Measurements from ENCODE around the gene WFS1. TPM values are rescaled to one million over a fixed set of nuclear protein-coding genes. Genes with fewer than 3 reads are reported as not detected.

Gene WFS1
- total and polyA plus RNA-seq, 8 donors, result 10.2 to 28.7 (median 14.6) TPM

DNA sequence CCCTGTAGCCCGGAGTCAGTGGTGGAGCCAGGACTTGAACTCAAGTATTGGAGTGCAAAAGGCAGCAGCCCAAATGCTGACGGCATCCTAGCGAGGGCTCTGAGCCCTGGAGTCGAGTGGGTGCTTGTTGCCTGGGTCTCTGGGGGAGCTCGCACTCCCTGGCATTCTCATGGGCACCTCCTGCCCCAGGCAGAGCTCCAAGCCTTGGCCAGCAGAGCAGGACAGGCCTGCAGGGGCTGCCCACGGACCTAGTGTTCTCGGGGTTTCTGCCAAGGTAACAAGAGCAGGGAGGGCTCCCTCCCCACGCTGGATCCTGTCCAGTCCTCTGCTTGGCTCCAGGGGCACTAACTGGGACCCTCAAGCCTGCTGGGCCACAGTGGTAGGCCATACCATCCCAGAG lies 17.6 kb upstream of the WFS1 start:
- ATAC-seq, result no peak

DNA sequence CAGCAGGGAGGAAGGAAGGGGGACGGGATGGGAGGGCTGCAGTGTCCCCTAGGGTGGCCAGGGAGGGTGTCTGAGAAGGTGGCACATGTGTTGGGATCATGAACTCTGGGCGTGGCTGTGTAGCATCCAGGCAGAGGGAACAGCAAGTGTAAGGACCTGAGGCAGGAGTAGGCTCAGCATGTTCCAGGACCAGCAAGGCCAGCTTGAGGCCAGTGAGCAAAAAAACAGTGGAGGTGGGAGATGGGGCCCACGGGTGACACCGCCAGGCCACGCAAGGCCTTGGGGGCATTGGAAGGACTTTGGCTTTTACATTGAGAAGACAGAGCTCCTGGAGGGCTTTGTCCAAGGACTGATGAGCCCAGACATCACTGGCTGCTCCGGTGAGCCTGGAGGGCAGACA lies 16.5 kb upstream of the WFS1 start:
- no peak for DNase-seq
- Histone ChIP-seq H3K4me3 (no peak overlapping the region), H3K4me1 (no peaks in the 10 kb centered on the region), H3K27ac (no peak overlapping the region), H3K36me3 (no peaks in the 10 kb centered on the region), H3K27me3 (peaks cover 0 to 13% (median 3%) of the 10 kb centered on the region in 4 donors), H3K9me3 (no peaks in the 10 kb centered on the region)
- WGBS, 2 donors, result 60 to 72% methylated on average over 6 of the region's 6 CpGs
- TF ChIP-seq CTCF (IDR thresholded peaks at IDR 0.05), result no peak
- intact Hi-C loops (cut with DNase I), result loop anchor here in 1 of 3 donors (5.0 kb wide), 1 partner anchor 74 kb away; no protein-coding TSS in a partner anchor
- no peak for FAIRE-seq
- ATAC-seq, result no peak

More for the DNA sequence above, 17.6 kb upstream of the WFS1 start:
- no peak for DNase-seq
- no peak for TF ChIP-seq CTCF (IDR thresholded peaks at IDR 0.05)
- Histone ChIP-seq H3K4me3 (no peak overlapping the region), H3K27me3 (peaks cover 0 to 17% (median 3%) of the 10 kb centered on the region in 4 donors), H3K9me3 (no peaks in the 10 kb centered on the region), H3K27ac (no peak overlapping the region), H3K36me3 (no peaks in the 10 kb centered on the region), H3K4me1 (no peaks in the 10 kb centered on the region)
- intact Hi-C loops (cut with DNase I), result loop anchor here in 1 of 3 donors (5.0 kb wide), 1 partner anchor 75 kb away; no protein-coding TSS in a partner anchor
- no peak for FAIRE-seq
- WGBS, 2 donors, result 62 to 73% methylated on average over 8 of the region's 8 CpGs

DNA sequence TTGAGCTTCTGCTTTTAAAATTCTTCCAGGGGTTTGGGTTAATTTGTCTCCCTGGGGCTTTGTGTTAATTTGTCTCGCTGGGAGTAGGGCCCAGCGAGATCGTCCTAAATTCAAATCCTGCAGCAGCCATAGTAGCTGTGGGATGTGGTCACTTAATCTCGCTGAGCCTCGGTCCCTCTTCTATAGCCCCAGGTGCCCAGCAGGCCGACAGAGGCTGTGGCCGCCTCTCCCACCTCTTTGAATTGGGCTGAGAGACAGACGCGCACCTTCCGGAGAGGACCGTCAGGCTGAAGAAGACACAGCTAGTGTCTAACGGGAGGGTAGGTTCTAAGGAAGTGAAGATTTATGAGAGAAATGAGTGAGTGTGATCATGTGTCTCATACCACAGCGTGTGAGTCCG lies 15.7 kb upstream of the WFS1 start:
- ATAC-seq, result no peak
- Histone ChIP-seq H3K4me1 (no peaks in the 10 kb centered on the region), H3K9me3 (no peaks in the 10 kb centered on the region), H3K27me3 (peaks cover 0 to 7% (median 2%) of the 10 kb centered on the region in 4 donors), H3K36me3 (no peaks in the 10 kb centered on the region), H3K27ac (no peak overlapping the region), H3K4me3 (no peak overlapping the region)
- DNase-seq, result no peak
- no peak for FAIRE-seq
- TF ChIP-seq CTCF (IDR thresholded peaks at IDR 0.05), result no peak
- 69 to 79% methylated on average over 14 of the region's 14 CpGs for WGBS, 2 donors
- intact Hi-C loops (cut with DNase I), result loop anchor here in 1 of 3 donors (5.0 kb wide), 1 partner anchor 73 kb away; no protein-coding TSS in a partner anchor

DNA sequence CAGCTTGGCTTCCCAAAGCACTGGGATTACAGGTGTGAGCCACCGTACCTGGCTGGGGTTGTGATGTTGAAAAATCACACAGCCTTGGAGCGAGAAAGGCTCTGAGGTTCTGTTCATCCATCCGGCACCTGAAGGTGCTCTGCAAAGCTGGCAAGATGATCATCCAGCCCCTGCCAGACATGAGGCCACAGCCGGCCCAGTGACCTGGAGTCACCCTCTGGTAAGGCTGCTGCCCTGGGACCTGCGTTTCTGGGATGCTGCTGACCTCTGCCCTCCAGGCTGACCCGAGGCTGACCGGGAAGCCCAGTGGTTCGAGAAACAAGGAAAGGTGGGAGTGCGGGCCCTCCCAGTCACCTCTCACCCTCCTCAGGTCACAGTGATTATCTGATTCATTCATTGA lies 13.5 kb upstream of the WFS1 start:
- DNase-seq, result peak in 1 of 6 donors; percentile 51
- FAIRE-seq, result no peak
- Histone ChIP-seq H3K27ac (no peak overlapping the region), H3K9me3 (no peaks in the 10 kb centered on the region), H3K27me3 (no peaks in the 10 kb centered on the region), H3K36me3 (no peaks in the 10 kb centered on the region), H3K4me3 (no peak overlapping the region), H3K4me1 (no peaks in the 10 kb centered on the region)
- intact Hi-C loops (cut with DNase I), result no loop called here
- 70 to 71% methylated on average over 9 of the region's 9 CpGs for WGBS, 2 donors
- TF ChIP-seq CTCF (IDR thresholded peaks at IDR 0.05), result no peak
- ATAC-seq, result no peak

DNA sequence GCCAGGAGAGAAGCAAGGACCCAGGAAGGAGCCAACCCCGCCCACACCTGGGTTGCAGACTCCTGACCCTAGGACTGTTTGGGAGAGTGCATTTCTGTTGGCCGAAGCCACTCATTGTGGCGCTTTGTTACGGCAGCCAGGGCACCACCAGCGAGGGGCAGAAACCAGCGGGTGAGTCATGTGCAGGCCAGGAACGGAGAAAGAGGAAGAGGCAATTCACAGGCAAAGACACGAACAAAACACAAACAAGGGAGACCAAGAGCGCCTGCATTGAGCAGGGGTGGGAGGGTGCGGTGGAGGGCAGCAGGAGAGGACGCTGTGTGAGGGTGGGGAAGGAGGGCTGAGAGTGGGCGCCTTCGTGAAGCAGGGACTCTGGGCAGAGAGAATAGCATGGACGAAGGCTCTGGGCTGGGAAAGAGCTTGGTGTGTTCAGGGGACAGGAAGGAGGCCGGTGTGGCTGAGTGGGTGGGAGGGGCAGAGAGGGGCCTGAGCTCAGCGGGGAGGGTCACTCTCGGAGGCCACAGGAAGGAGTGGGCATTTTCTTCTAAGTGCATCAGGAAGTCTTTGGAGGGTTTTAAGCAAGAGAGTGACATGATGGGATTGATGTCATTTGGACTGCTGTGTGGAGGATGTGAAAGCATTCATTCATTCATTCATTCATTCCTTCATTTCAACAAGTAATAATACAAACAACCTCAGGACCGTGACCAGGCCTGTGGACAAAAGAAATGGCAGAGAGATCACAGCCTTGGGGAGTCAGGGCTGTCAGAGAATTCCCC lies 12.2 kb upstream of the WFS1 start:
- 53 to 65% methylated on average over 18 of the region's 18 CpGs for WGBS, 2 donors
- intact Hi-C loops (cut with DNase I), result no loop called here

More for the DNA sequence above, 12.2 kb upstream of the WFS1 start:
- no peaks in the 10 kb centered on the region for H3K36me3 ChIP-seq
- peak overlapping the region in 1 of 4 donors; percentile 33 for H3K27ac ChIP-seq
- H3K27me3 ChIP-seq, result no peaks in the 10 kb centered on the region
- H3K4me3 ChIP-seq, result no peak overlapping the region
- no peak for TF ChIP-seq CTCF (IDR thresholded peaks at IDR 0.05)
- H3K4me1 ChIP-seq, result no peaks in the 10 kb centered on the region
- DNase-seq (peak in 1 of 6 donors; percentile 28), FAIRE-seq (no peak), ATAC-seq (peak in 2 of 4 donors; percentile 52 to 69)
- no peaks in the 10 kb centered on the region for H3K9me3 ChIP-seq

All from pancreas (tissue), 10 donors.